ENCODE results near the gene LNX1. TPM values are rescaled to one million over a fixed set of nuclear protein-coding genes. Genes with fewer than 3 reads are reported as not detected.
A peak's percentile ranks its signal among the peaks of the same experiment; 100 is the strongest.

LNX1 gene
- total RNA-seq, 1 donor from 2014 or later, result 0.10 TPM

DNA sequence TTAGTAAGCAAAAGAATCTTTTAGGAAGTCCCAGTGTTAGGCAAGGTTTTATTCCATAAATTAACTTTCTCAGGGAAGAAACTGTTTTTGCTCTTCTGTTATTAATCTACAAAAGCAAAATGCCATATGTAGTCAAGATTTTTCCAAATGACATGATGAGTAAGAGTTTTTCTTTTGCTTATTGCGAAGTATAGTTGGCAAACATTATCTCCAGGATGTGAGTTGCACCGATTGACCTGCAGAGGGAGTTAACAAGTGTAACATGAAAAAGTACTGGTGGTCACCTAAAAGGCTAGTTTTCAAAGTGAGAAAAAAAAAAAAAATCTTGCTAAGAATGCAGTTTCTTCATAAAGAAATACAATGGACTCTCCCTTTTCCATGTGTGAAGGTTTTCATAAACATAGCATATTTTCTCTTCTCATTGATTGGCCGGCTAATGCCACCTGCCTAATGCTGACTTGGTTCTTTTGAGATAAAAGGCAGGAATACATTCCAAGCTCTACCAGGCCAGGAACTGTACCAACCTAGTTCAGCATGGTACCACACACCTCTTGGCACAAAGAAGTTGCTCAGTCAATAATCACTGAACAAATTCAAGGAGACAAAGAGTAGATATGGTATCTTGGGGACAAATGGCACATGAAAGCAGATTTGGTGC lies 100.2 kb downstream of the LNX1 start:
- no peak for DNase-seq
- H3K36me3 Mint-ChIP-seq (ENCODE audit: unreplicated experiment), result peaks cover 10% of the 10 kb centered on the region
- no peaks in the 10 kb centered on the region for H3K27me3 Mint-ChIP-seq (ENCODE audit: unreplicated experiment)
- H3K27ac Mint-ChIP-seq (ENCODE audit: unreplicated experiment), result no peak overlapping the region
- H3K4me3 Mint-ChIP-seq (ENCODE audit: unreplicated experiment), result no peak overlapping the region
- no peaks in the 10 kb centered on the region for H3K4me1 Mint-ChIP-seq (ENCODE audit: low read depth, unreplicated experiment)
- peaks cover 4% of the 10 kb centered on the region for H3K9me3 Mint-ChIP-seq (ENCODE audit: unreplicated experiment)
- TF ChIP-seq, protein P1, sequence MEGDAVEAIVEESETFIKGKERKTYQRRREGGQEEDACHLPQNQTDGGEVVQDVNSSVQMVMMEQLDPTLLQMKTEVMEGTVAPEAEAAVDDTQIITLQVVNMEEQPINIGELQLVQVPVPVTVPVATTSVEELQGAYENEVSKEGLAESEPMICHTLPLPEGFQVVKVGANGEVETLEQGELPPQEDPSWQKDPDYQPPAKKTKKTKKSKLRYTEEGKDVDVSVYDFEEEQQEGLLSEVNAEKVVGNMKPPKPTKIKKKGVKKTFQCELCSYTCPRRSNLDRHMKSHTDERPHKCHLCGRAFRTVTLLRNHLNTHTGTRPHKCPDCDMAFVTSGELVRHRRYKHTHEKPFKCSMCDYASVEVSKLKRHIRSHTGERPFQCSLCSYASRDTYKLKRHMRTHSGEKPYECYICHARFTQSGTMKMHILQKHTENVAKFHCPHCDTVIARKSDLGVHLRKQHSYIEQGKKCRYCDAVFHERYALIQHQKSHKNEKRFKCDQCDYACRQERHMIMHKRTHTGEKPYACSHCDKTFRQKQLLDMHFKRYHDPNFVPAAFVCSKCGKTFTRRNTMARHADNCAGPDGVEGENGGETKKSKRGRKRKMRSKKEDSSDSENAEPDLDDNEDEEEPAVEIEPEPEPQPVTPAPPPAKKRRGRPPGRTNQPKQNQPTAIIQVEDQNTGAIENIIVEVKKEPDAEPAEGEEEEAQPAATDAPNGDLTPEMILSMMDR (IDR thresholded peaks at IDR 0.05; ENCODE audit: partially characterized antibody, unreplicated experiment), result peak; percentile 77

DNA sequence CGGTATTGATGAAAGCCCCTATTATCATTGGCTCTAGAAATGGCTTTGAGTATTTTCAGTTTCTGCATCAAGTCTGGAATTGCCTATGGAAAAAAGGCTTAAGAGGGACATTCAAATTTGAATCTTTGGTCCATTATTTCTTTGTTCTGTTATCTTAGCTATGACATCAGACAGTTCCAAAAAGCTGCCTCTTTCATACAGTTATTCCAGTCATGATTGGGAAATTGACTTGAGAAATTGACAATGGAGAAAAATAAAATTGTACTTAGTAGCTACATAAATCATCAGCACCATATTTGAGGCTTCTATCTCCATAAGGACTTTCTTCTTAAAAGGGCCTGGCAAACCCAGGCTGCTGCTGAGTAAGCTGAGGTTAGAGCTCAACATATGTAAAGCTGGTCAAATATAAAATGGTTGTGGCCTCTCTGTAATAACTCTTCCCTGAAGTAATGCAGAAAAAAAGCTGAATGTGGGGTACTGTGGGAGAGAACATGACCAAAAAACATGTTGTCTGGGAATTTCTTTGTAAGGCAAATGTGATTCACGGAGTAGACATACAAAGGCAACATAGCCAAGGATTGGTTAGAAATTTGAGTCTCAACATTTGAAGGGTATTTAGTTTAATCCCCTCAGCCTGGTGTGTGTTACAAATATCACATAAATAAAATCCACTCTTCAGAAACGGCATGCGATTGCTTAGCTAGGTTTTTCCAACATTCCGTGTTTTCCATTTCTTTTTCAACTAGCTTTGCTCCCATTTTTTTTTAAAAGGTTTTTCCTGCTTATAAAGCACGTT lies 100.9 kb downstream of the LNX1 start:
- H3K4me1 Mint-ChIP-seq (ENCODE audit: low read depth, unreplicated experiment), result no peaks in the 10 kb centered on the region
- no peaks in the 10 kb centered on the region for H3K27me3 Mint-ChIP-seq (ENCODE audit: unreplicated experiment)
- no peak overlapping the region for H3K27ac Mint-ChIP-seq (ENCODE audit: unreplicated experiment)
- peaks cover 4% of the 10 kb centered on the region for H3K9me3 Mint-ChIP-seq (ENCODE audit: unreplicated experiment)
- H3K4me3 Mint-ChIP-seq (ENCODE audit: unreplicated experiment), result no peak overlapping the region
- H3K36me3 Mint-ChIP-seq (ENCODE audit: unreplicated experiment), result peaks cover 10% of the 10 kb centered on the region
- no peak for DNase-seq
- TF ChIP-seq, protein P1 (IDR thresholded peaks at IDR 0.05; ENCODE audit: partially characterized antibody, unreplicated experiment), result no peak

DNA sequence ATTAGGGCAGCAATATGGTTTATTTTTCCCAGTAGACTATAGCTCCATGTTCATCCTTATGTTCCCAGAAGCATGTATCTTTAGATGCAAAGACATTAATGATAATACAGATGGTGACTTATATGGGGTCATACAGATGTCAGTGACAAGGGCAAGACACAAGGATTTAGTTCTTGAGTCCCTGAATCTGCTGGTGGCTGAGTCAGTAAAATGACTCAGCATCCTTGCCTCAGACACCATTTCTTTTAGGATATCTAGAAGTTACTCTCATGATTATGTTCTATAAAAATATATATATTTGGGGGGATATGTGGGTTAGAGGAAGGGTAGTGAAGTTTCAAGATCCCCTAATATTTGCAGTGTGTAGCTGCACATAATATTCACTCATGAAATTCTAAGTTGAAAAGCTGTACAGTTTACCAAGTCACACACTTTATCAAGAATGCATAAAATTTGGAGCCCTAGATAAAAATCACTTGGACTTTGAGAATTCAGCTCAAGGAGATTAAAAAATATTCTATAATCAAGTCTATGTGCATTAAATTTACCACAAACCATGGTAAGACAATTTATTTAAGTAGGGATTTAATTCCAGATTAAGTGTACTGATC lies 101.9 kb downstream of the LNX1 start:
- TF ChIP-seq, protein P1 (IDR thresholded peaks at IDR 0.05; ENCODE audit: partially characterized antibody, unreplicated experiment), result no peak
- Mint-ChIP-seq H3K27ac (ENCODE audit: unreplicated experiment) (no peak overlapping the region), H3K9me3 (ENCODE audit: unreplicated experiment) (peaks cover 4% of the 10 kb centered on the region), H3K4me3 (ENCODE audit: unreplicated experiment) (no peak overlapping the region), H3K36me3 (ENCODE audit: unreplicated experiment) (peaks cover 10% of the 10 kb centered on the region), H3K27me3 (ENCODE audit: unreplicated experiment) (no peaks in the 10 kb centered on the region), H3K4me1 (ENCODE audit: low read depth, unreplicated experiment) (no peaks in the 10 kb centered on the region)
- no peak for DNase-seq

DNA sequence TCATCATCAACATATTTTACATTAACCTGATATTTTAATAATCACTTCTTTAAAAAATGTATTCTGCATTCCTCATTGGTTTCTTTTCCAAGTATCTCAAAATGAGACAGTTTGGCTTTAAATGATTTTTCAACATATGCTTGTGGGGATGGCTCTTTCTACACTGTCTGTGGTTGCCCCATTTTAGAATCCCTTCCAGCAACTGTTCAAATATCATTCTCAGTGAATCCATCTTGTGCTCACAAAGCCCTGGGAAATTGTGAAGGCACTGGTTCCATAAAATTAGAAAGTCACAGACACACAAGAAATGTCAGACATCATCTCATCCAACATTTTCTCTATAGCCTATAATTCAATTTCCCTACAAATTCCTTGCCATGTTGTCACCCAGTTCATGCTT lies 103.5 kb downstream of the LNX1 start:
- H3K27me3 Mint-ChIP-seq (ENCODE audit: unreplicated experiment), result peaks cover 1% of the 10 kb centered on the region
- H3K4me3 Mint-ChIP-seq (ENCODE audit: unreplicated experiment), result no peak overlapping the region
- no peaks in the 10 kb centered on the region for H3K4me1 Mint-ChIP-seq (ENCODE audit: low read depth, unreplicated experiment)
- DNase-seq, result no peak
- TF ChIP-seq, protein P1 (IDR thresholded peaks at IDR 0.05; ENCODE audit: partially characterized antibody, unreplicated experiment), result no peak
- H3K36me3 Mint-ChIP-seq (ENCODE audit: unreplicated experiment), result peaks cover 10% of the 10 kb centered on the region
- no peak overlapping the region for H3K27ac Mint-ChIP-seq (ENCODE audit: unreplicated experiment)
- H3K9me3 Mint-ChIP-seq (ENCODE audit: unreplicated experiment), result peaks cover 4% of the 10 kb centered on the region
